ENCODE measurements around the gene DNMT1.

DNA sequence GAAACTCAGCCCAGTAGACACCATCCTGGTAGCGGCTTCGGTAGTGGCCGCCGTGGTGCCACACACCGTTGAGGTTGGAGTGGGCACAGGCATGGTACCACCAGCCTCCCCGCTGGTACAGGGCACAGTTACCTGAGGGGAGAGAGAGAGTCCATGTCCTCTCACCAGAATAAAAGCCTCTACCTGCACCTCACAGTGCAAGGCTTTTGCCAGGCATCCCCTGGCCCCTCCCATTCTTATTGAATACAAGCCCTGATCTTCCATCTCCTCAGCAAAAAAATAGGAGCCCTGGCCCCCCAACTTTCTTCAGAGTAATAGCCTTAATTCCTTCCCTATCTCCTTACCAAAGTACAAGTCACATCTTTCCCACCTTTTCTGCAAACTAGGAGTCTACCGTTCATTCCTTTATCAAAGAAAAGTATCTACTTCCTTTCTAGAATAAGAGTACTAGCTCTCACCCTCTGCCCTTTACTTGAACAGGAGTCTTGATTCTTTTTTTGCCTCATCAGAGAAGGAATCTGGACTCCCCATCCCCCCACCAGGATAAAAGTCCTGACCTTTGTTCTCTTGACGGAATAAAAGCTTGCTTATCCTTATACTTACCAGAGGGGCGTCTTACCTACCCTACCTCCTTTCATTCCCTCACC lies 102.0 kb downstream of the DNMT1 start:
- TF ChIP-seq EZH2 (IDR thresholded peaks at IDR 0.05) (no peak), POLR2AphosphoS5 (IDR thresholded peaks at IDR 0.05; ENCODE audit: borderline replicate concordance, low read depth, low read length) (no peak)
